Bronchial epithelial cell (primary cell): ENCODE measurements around the gene MLLT1. TPM values are rescaled to one million over a fixed set of nuclear protein-coding genes. Genes with fewer than 3 reads are reported as not detected.
A peak's percentile ranks its signal among the peaks of the same experiment; 100 is the strongest.

Experiments
- DNase-seq: peaks from one replicate; pipeline ENCODE4 v3.0.0-alpha.2; 2010; ENCODE audit warnings: low read depth
- FAIRE-seq: peaks from 2 replicates; lab custom pipeline; 2011; peaks lifted over from hg19 to GRCh38; lab: Jason Lieb, UNC
- H3K27me3 ChIP-seq: 2 replicates; pipeline ENCODE4 v1.5.1; 2011; ENCODE audit warnings: low read length; ENCODE audit not compliant: control insufficient read depth, insufficient read depth
- H3K36me3 ChIP-seq: 2 replicates; pipeline ENCODE4 v1.5.1; 2011; ENCODE audit warnings: low read length; ENCODE audit not compliant: control insufficient read depth, insufficient read depth
- H3K4me3 ChIP-seq: 2 replicates; pipeline ENCODE4 v1.5.1; 2011; ENCODE audit warnings: mild to moderate bottlenecking, low read depth, low read length, control low read depth
- CTCF ChIP-seq: IDR thresholded peaks from 2 replicates; pipeline ENCODE4 v1.5.1; 2011; ENCODE audit warnings: mild to moderate bottlenecking, moderate library complexity, low read length, control low read depth, inconsistent platforms; ENCODE audit not compliant: insufficient read depth, severe bottlenecking
- total RNA-seq: library from RNA; depleted of rRNA; stranded (reverse); fragments of >200 nt; gene quantifications from 2 replicates; pipeline ENCODE4 v1.2.1, GENCODE V29; 2014

MLLT1 gene
- total RNA-seq, 1 donor from 2014 or later: 2.6 TPM

- H3K4me3 ChIP-seq: no peak overlapping the region
- H3K27me3 ChIP-seq: no peaks in the 10 kb centered on the region
- peaks cover 1% of the 10 kb centered on the region for H3K36me3 ChIP-seq
- DNase-seq (no peak), FAIRE-seq (no peak)
- no peak for TF ChIP-seq CTCF
Observed at GRCh38 chr19:6248844-6249243, 30.9 kb downstream of the MLLT1 start.

- Histone ChIP-seq H3K4me3 (no peak overlapping the region), H3K36me3 (peaks cover 1% of the 10 kb centered on the region), H3K27me3 (no peaks in the 10 kb centered on the region)
- FAIRE-seq (no peak), DNase-seq (no peak)
- no peak for TF ChIP-seq CTCF
Observed at GRCh38 chr19:6248341-6248740, 31.4 kb downstream of the MLLT1 start.

GRCh38 chr19:6247007-6247288 lies 32.8 kb downstream of the MLLT1 start:
- no peak for TF ChIP-seq CTCF
- no peak overlapping the region for H3K4me3 ChIP-seq
- peaks cover 2% of the 10 kb centered on the region for H3K36me3 ChIP-seq
- H3K27me3 ChIP-seq: no peaks in the 10 kb centered on the region
- DNase-seq: no peak
- no peak for FAIRE-seq

GRCh38 chr19:6246174-6247006 lies 33.4 kb downstream of the MLLT1 start:
- Histone ChIP-seq H3K27me3 (no peaks in the 10 kb centered on the region), H3K4me3 (no peak overlapping the region), H3K36me3 (peaks cover 2% of the 10 kb centered on the region)
- no peak for TF ChIP-seq CTCF
- FAIRE-seq (no peak), DNase-seq (no peak)

GRCh38 chr19:6242677-6243076 lies 37.1 kb downstream of the MLLT1 start:
- FAIRE-seq (peak; percentile 75), DNase-seq (no peak)
- no peaks in the 10 kb centered on the region for H3K27me3 ChIP-seq
- TF ChIP-seq CTCF: no peak
- no peak overlapping the region for H3K4me3 ChIP-seq
- peaks cover 2% of the 10 kb centered on the region for H3K36me3 ChIP-seq
